Lower leg skin (tissue), 4 donors: ENCODE measurements around the gene S100A4. TPM values are rescaled to one million over a fixed set of nuclear protein-coding genes. Genes with fewer than 3 reads are reported as not detected.

Experiments used
- DNase-seq, 2 donors: peaks; one replicate each; pipeline ENCODE4 v3.0.0-alpha.2; 2019; ENCODE audit warnings: low spot score in 2 of 2
- H3K4me3 ChIP-seq: fragments of 200-600 bp; sonication (generic); 2 replicates; pipeline ENCODE4 v1.5.1; 2017; ENCODE audit warnings: mild to moderate bottlenecking, low read depth; ENCODE audit not compliant: poor library complexity, severe bottlenecking
- POLR2A ChIP-seq, 2 donors: fragments of 450-650 bp; IDR thresholded peaks; one replicate each; pipeline ENCODE4 v1.6.1; 2016 to 2017; ENCODE audit warnings: antibody characterized with exemption in 2 of 2, mild to moderate bottlenecking in 1 of 2, moderate library complexity in 1 of 2
- WGBS, 2 donors: methylation state at CpG; one replicate each; pipeline ENCODE4 v1.1.5; 2018; 5-methylcytosine and 5-hydroxymethylcytosine counted together
- intact Hi-C: fragments of 100-400 bp; cut with DNase I; formaldehyde crosslinking; loops from one replicate; pipeline ENCODE4 v1.15.0; 2023; ENCODE audit warnings: low total_unique reads
- total RNA-seq, 4 donors: library from RNA; depleted of rRNA; stranded (reverse); fragments of >200 nt; gene quantifications; one replicate each; pipeline ENCODE4 v1.1.0, GENCODE V29; 2016
- TF ChIP-seq, protein P1 (sequence below), 3 donors: fragments of 450-650 bp; IDR thresholded peaks; one replicate each; pipeline ENCODE4 v1.5.1; 2016; ENCODE audit warnings: antibody characterized with exemption in 3 of 3, mild to moderate bottlenecking in 3 of 3, moderate library complexity in 2 of 3

Gene S100A4
- total RNA-seq, 4 donors from 2014 or later, result 94.4 to 215 (median 146) TPM

DNA sequence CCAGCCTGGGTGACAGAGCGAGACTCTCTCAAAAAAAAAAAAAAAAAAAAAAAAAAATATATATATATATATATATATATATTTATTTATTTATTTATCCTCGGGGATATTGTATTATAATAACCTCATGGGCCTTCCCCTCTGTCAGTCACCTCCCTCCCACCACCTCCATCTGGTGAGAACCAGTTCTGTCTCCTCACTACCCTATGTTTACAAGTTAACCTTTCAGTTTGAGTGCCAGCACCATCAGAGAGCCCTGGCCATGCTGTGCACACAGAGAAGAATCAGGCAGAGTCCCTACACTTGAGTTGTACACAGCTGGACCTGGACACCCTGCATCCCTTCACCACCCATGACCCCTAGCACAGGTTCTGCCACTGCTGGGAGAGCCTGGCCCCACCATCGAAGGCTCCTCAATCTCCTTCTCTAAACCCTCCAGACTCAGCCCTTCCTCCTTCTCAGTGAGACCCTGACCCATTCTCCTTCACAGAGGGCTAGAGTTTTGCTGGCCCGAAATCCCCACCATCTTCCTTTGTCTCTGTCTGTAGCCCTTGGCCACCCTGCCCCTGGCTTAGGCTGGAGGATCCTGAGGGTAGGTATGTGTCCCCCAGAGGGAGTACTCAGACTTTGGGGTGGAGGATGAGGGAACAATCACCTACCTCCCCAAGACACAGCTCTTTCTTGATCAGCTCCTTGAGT lies 6.1 kb downstream of the S100A4 start:
- DNase-seq, result peak in 1 of 2 donors; percentile 83
- H3K4me3 ChIP-seq, result no peak overlapping the region
- TF ChIP-seq, protein P1, sequence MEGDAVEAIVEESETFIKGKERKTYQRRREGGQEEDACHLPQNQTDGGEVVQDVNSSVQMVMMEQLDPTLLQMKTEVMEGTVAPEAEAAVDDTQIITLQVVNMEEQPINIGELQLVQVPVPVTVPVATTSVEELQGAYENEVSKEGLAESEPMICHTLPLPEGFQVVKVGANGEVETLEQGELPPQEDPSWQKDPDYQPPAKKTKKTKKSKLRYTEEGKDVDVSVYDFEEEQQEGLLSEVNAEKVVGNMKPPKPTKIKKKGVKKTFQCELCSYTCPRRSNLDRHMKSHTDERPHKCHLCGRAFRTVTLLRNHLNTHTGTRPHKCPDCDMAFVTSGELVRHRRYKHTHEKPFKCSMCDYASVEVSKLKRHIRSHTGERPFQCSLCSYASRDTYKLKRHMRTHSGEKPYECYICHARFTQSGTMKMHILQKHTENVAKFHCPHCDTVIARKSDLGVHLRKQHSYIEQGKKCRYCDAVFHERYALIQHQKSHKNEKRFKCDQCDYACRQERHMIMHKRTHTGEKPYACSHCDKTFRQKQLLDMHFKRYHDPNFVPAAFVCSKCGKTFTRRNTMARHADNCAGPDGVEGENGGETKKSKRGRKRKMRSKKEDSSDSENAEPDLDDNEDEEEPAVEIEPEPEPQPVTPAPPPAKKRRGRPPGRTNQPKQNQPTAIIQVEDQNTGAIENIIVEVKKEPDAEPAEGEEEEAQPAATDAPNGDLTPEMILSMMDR (IDR thresholded peaks at IDR 0.05), result no peak
- no peak for TF ChIP-seq POLR2A (IDR thresholded peaks at IDR 0.05)
- WGBS, 2 donors, result 79 to 81% methylated on average over 4 of the region's 4 CpGs
- intact Hi-C loops, result loop anchor here (10.0 kb wide), 1 partner anchor 85 kb away; the partner anchor contains the start of genes S100A1 and S100A13

DNA sequence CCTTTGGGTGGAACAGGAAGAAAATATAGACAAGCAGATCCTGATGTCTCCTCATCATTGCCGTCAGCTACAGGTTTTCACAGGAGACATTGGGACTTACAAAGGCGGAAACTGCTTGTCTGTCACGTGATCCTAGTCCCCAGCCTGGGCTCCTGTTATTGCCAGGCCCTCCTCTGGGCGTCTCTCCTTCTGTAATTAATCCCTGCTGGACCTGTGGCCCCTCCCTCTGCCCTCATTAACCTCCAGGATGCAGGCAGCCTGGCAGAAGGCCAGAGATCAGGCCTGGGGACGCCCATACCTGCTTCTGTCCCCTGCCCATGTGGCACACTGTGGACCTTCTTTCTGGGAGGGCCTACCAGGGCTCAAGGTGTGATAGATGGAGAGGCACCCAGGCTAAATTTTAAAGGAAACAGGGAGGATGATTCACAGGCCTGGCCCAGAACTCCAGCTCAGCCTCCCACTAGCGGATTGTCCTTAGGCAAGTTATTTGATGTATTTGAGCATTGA lies 7.2 kb downstream of the S100A4 start:
- peak; percentile 65 to 90 for DNase-seq
- intact Hi-C loops, result loop anchor here (10.0 kb wide), 1 partner anchor 86 kb away; the partner anchor contains the start of genes S100A1 and S100A13
- TF ChIP-seq, protein P1 (IDR thresholded peaks at IDR 0.05), result no peak
- TF ChIP-seq POLR2A (IDR thresholded peaks at IDR 0.05), result no peak
- H3K4me3 ChIP-seq, result no peak overlapping the region
- 20 to 35% methylated on average over 6 of the region's 6 CpGs for whole genome bisulfite sequencing, 2 donors

DNA sequence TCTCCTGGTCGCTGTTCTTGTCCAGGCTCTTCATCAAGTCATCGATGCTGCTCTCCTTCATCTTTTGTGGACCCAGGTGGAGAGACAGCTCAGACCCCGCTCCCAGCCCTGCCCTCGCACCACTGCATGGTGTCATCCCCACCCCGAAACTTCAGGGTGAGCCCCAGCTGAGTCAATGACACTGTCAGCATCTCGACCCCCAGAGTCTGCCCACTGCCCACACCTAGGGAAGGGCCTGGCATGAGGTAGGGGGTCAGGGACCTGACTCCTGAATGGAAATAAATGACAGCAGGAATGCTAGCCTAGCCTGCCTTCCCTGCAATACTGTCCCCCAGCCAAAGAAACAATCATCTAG lies 8.3 kb downstream of the S100A4 start:
- WGBS, 2 donors, result 91 to 93% methylated on average over 5 to 6 of the region's 6 CpGs
- intact Hi-C loops, result loop anchor here (10.0 kb wide), 1 partner anchor 87 kb away; the partner anchor contains the start of genes S100A1 and S100A13
- TF ChIP-seq, protein P1 (IDR thresholded peaks at IDR 0.05), result no peak
- TF ChIP-seq POLR2A (IDR thresholded peaks at IDR 0.05), result no peak
- peak in 1 of 2 donors; percentile 86 for DNase-seq
- no peak overlapping the region for H3K4me3 ChIP-seq

DNA sequence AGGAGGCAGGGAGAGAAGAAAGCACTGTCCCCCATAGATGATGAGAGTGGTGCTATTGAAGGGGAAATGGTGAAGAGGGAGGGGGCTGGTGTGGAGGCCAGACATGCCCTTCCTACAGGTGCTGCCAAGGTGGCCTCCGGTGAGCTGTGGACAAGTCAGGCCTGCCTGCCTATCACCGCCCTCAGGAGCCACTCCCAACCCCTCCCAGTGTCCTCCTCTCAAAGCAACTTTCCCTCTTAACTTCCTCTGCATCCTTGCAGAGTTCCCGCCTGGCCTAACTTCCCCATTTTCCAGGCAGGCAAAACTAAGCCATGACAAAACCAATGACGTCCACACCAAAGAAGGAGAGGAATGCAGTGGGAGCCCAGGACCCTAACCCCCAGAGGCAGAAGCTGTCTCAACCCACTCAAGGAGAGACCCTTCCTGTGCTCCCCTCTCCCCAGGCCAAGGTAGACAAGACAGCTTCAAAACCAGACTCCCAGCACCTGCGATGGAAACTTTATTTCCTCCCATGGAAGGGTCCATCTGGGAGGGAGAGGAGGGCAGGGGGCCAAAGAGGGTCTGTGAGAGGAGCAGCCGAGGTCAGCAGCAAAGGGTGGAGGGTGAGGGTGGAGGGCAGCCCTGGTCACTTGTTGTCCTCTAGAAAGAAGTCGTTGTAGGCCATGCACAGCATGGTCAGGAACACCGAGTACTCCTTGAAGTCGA lies 8.8 kb downstream of the S100A4 start:
- H3K4me3 ChIP-seq, result no peak overlapping the region
- DNase-seq, result peak; percentile 62 to 90
- 67 to 69% methylated on average over 9 of the region's 9 CpGs for WGBS, 2 donors
- TF ChIP-seq POLR2A (IDR thresholded peaks at IDR 0.05), result no peak
- TF ChIP-seq, protein P1 (IDR thresholded peaks at IDR 0.05), result no peak
- intact Hi-C loops, result loop anchor here (10.0 kb wide), 1 partner anchor 88 kb away; the partner anchor contains the start of genes S100A1 and S100A13

DNA sequence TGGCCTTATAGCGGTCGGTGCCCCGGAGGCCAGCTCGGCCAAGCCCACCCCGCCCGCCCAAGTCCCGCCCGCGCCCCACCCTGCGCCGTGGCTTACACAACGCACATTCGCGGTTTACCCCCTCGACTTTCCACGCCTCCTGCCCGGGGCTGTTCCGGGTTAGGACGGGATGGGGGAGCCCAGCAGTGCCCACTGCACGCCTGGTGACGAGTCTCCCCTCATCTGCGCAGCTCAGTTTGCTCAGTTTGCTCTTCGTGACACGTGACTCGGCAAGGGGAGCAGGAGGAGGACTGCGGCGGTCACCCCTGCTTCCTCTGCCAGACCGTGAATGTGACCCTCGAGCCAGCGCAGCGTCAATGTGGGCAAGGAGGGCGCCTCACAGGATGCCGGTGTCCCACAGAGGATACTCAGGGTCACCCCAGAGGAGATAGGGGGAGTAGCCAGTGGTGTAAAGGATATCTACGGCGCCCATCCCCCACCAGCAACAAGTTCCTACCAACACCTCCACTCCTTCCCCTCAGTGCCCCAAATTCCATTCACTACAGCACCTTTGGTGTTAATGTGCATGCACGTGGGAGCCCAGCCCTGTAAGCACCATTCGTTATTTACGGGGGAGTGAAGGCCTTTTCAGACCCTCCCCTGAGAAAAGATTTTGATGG lies 9.5 kb downstream of the S100A4 start:
- TF ChIP-seq, protein P1 (IDR thresholded peaks at IDR 0.05), result no peak
- peak in 1 of 2 donors; percentile 5 for TF ChIP-seq POLR2A (IDR thresholded peaks at IDR 0.05)
- 0 to 2% methylated on average over 19 to 31 of the region's 38 CpGs for WGBS, 2 donors
- intact Hi-C loops, result loop anchor here (10.0 kb wide), 1 partner anchor 89 kb away; the partner anchor contains the start of genes S100A1 and S100A13

More for the DNA sequence above, 9.5 kb downstream of the S100A4 start:
- peak; percentile 90 to 98 for DNase-seq
- H3K4me3 ChIP-seq, result peak overlapping the region; percentile 69
